ENCODE measurements around the gene CXCL14.

GRCh38 chr5:135569755-135570452, 8.9 kb downstream of the CXCL14 start:
- TF ChIP-seq CTCF (IDR thresholded peaks at IDR 0.05), result peak in 3 of 5 experiments; percentile 23 to 43 (median 38)
- no peak for TF ChIP-seq EP300 (IDR thresholded peaks at IDR 0.05; ENCODE audit: low read depth)
